CD14-positive monocyte (primary cell): ENCODE data around the gene ANKRD22. TPM values are rescaled to one million over a fixed set of nuclear protein-coding genes. Genes with fewer than 3 reads are reported as not detected.

Experiments used
- DNase-seq, 3 donors: peaks; one replicate each; pipeline ENCODE4 v3.0.0-alpha.2; 2011 to 2022
- H2AFZ ChIP-seq: 2 replicates; pipeline ENCODE4 v1.6.0; 2012; ENCODE audit warnings: mild to moderate bottlenecking, low read depth, low read length, inconsistent platforms; ENCODE audit not compliant: insufficient read depth, poor library complexity, severe bottlenecking
- H3K27ac ChIP-seq, 2 donors: 1 replicate in 1 of 2; 2 replicates in 1 of 2; pipeline ENCODE4 v1.5.1; 2012 to 2013; ENCODE audit warnings: low read length in 2 of 2, control low read depth in 1 of 2, inconsistent platforms in 1 of 2, low read depth in 1 of 2, mild to moderate bottlenecking in 1 of 2
- H3K27me3 ChIP-seq, 2 donors: one replicate each; pipeline versions ENCODE4 v1.6.0 to v1.6.1; 2011 to 2013; ENCODE audit warnings: low read length in 2 of 2; ENCODE audit not compliant: control insufficient read depth in 2 of 2, insufficient read depth in 2 of 2
- H3K36me3 ChIP-seq, 2 donors: replicated peaks in 1 of 2; 1 replicate in 1 of 2; 2 replicates in 1 of 2; pipeline versions ENCODE4 v1.5.1 to v1.6.1; 2012 to 2013; ENCODE audit warnings: low read length in 2 of 2, control low read depth in 1 of 2, inconsistent platforms in 1 of 2, mild to moderate bottlenecking in 1 of 2; ENCODE audit not compliant: insufficient read depth in 2 of 2, control insufficient read depth in 1 of 2
- H3K4me1 ChIP-seq, 2 donors: 1 replicate in 1 of 2; 2 replicates in 1 of 2; pipeline versions ENCODE4 v1.5.1 to v1.6.1; 2012 to 2013; ENCODE audit warnings: low read length in 2 of 2, control low read depth in 1 of 2, inconsistent platforms in 1 of 2, mild to moderate bottlenecking in 1 of 2, moderate library complexity in 1 of 2; ENCODE audit not compliant: insufficient read depth in 2 of 2, control insufficient read depth in 1 of 2
- H3K4me2 ChIP-seq: replicated peaks from 2 replicates; pipeline ENCODE3; 2012; ENCODE audit warnings: low read length, moderate library complexity, mild to moderate bottlenecking; ENCODE audit not compliant: poor library complexity, severe bottlenecking; ENCODE audit errors: extremely low read depth
- H3K4me3 ChIP-seq, 3 experiments: fragments of 200-600 bp in 1 of 3; sonication (generic) in 1 of 3; replicated peaks in 1 of 3; 1 replicate in 2 of 3; 2 replicates in 1 of 3; pipeline ENCODE4 v1.5.1; 2011 to 2013; ENCODE audit warnings: low read length in 3 of 3, mild to moderate bottlenecking in 3 of 3, control low read depth in 2 of 3, low read depth in 2 of 3, inconsistent platforms in 1 of 3, moderate library complexity in 1 of 3
- H3K79me2 ChIP-seq: 2 replicates; pipeline ENCODE4 v1.6.0; 2012; ENCODE audit warnings: mild to moderate bottlenecking, control low read depth, inconsistent platforms, low read length, moderate library complexity; ENCODE audit not compliant: insufficient read depth
- H3K9ac ChIP-seq: 2 replicates; pipeline ENCODE4 v1.6.0; 2017; ENCODE audit warnings: low read length, mild to moderate bottlenecking; ENCODE audit not compliant: insufficient read depth, poor library complexity, severe bottlenecking
- H3K9me3 ChIP-seq, 2 donors: replicated peaks in 1 of 2; 1 replicate in 1 of 2; 2 replicates in 1 of 2; pipeline versions ENCODE4 v1.5.1 to v1.6.1; 2012 to 2013; ENCODE audit warnings: low read length in 2 of 2, control low read depth in 1 of 2; ENCODE audit not compliant: control insufficient read depth in 1 of 2, insufficient read depth in 1 of 2
- H4K20me1 ChIP-seq: 2 replicates; pipeline ENCODE4 v1.6.0; 2012; ENCODE audit warnings: mild to moderate bottlenecking, low read length, control low read depth, moderate library complexity; ENCODE audit not compliant: insufficient read depth
- H3K27ac Mint-ChIP-seq, 7 donors: one replicate each; pipeline ENCODE4 v1.8.0; 2020; ENCODE audit warnings: mild to moderate bottlenecking in 7 of 7, mixed read lengths in 7 of 7, moderate library complexity in 6 of 7, inconsistent platforms in 2 of 7
- H3K27me3 Mint-ChIP-seq, 3 donors: one replicate each; pipeline ENCODE4 v1.8.0; 2021 to 2022; ENCODE audit warnings: low read depth in 3 of 3, mild to moderate bottlenecking in 3 of 3, mixed read lengths in 3 of 3, moderate library complexity in 3 of 3, inconsistent platforms in 1 of 3
- H3K36me3 Mint-ChIP-seq, 2 donors: one replicate each; pipeline ENCODE4 v1.8.0; 2020; ENCODE audit warnings: mixed read lengths in 2 of 2, inconsistent platforms in 1 of 2, mild to moderate bottlenecking in 1 of 2
- H3K4me1 Mint-ChIP-seq: one replicate; pipeline ENCODE4 v1.8.0; 2020; ENCODE audit warnings: mild to moderate bottlenecking, mixed read lengths
- H3K4me3 Mint-ChIP-seq, 2 donors: one replicate each; pipeline ENCODE4 v1.8.0; 2020; ENCODE audit warnings: mild to moderate bottlenecking in 2 of 2, mixed read lengths in 2 of 2, moderate library complexity in 1 of 2
- H3K9me3 Mint-ChIP-seq, 7 donors: one replicate each; pipeline ENCODE4 v1.8.0; 2020 to 2022; ENCODE audit warnings: mixed read lengths in 7 of 7, mild to moderate bottlenecking in 6 of 7, moderate library complexity in 6 of 7, inconsistent platforms in 2 of 7
- CTCF ChIP-seq: fragments of 200-600 bp; IDR thresholded peaks from one replicate; pipeline ENCODE4 v1.8.0; 2022; ENCODE audit warnings: antibody characterized with exemption, mild to moderate bottlenecking
- WGBS: methylation state at CpG from one replicate; pipeline ENCODE4 v1.1.5; 2013; ENCODE audit warnings: missing lambda C conversion rate; ENCODE audit not compliant: insufficient coverage; 5-methylcytosine and 5-hydroxymethylcytosine counted together
- intact Hi-C, 2 donors: fragments of 100-400 bp; cut with micrococcal nuclease; formaldehyde crosslinking; loops; one replicate each; pipeline versions ENCODE4 v1.15.0 to v1.15.1; 2023
- polyA plus RNA-seq, 3 donors: library from polyadenylated mRNA; depleted of rRNA in 1 of 3; unstranded in 2 of 3; stranded (reverse) in 1 of 3; fragments of 300-500 nt in 2 of 3; fragments of >200 nt in 1 of 3; fragmentation: Illumina TruSeq in 2 of 3; gene quantifications; 1 replicate in 2 of 3; 2 replicates in 1 of 3; pipeline ENCODE4 v1.2.3, GENCODE V29; 2012 to 2021

The ANKRD22 gene
- polyA plus RNA-seq, 3 donors, result 2.7 to 3.5 (median 3.2) TPM

GRCh38 chr10:88881922-88882645 is 30.4 kb upstream of the ANKRD22 start:
- Mint-ChIP-seq H3K4me3 (no peak overlapping the region), H3K4me1 (peaks cover 26% of the 10 kb centered on the region), H3K27me3 (no peaks in the 10 kb centered on the region), H3K36me3 (peaks cover 0 to 3% of the 10 kb centered on the region in 2 donors), H3K9me3 (no peaks in the 10 kb centered on the region), H3K27ac (no peak overlapping the region)
- no peaks in the 10 kb centered on the region for H3K27me3 ChIP-seq
- no peaks in the 10 kb centered on the region for H3K9me3 ChIP-seq
- no peak overlapping the region for H2AFZ ChIP-seq
- no CpG with 5 or more reads among the region's 5 CpGs for WGBS
- no peak overlapping the region for H3K4me2 ChIP-seq
- H3K9ac ChIP-seq, result no peak overlapping the region
- H3K4me1 ChIP-seq, result peaks cover 18 to 21% of the 10 kb centered on the region in 2 donors
- intact Hi-C loops, result loop anchor here in 1 of 2 donors (5.0 kb wide), 1 partner anchor 45 kb away; no protein-coding TSS in a partner anchor
- no peak for TF ChIP-seq CTCF
- H4K20me1 ChIP-seq, result no peaks in the 10 kb centered on the region
- peaks cover 6% of the 10 kb centered on the region for H3K79me2 ChIP-seq
- no peak overlapping the region for H3K27ac ChIP-seq
- no peak for DNase-seq
- H3K4me3 ChIP-seq, result no peak overlapping the region
- H3K36me3 ChIP-seq, result no peaks in the 10 kb centered on the region

GRCh38 chr10:88881320-88881719 is 29.7 kb upstream of the ANKRD22 start:
- peak overlapping the region in 1 of 2 donors; percentile 92 for H3K27ac ChIP-seq
- H3K9ac ChIP-seq, result peak overlapping the region; percentile 79
- H3K27me3 ChIP-seq, result no peaks in the 10 kb centered on the region
- H3K9me3 ChIP-seq, result no peaks in the 10 kb centered on the region
- peak overlapping the region; percentile 91 for H3K4me2 ChIP-seq
- Mint-ChIP-seq H3K36me3 (peaks cover 0 to 3% of the 10 kb centered on the region in 2 donors), H3K27me3 (no peaks in the 10 kb centered on the region), H3K4me3 (peak overlapping the region; percentile 94 to 96), H3K9me3 (no peaks in the 10 kb centered on the region), H3K4me1 (peaks cover 26% of the 10 kb centered on the region), H3K27ac (peak overlapping the region in 3 of 7 donors; percentile 92 to 94 (median 94))
- no peaks in the 10 kb centered on the region for H3K36me3 ChIP-seq
- DNase-seq, result no peak
- peaks cover 18 to 21% of the 10 kb centered on the region in 2 donors for H3K4me1 ChIP-seq
- H2AFZ ChIP-seq, result peak overlapping the region; percentile 95
- H4K20me1 ChIP-seq, result no peaks in the 10 kb centered on the region
- peaks cover 6% of the 10 kb centered on the region for H3K79me2 ChIP-seq
- 0% methylated on average over 1 of the region's 6 CpGs for WGBS
- peak overlapping the region; percentile 52 to 88 (median 86) for H3K4me3 ChIP-seq
- TF ChIP-seq CTCF, result no peak
- intact Hi-C loops, result loop anchor here in 1 of 2 donors (5.0 kb wide), 1 partner anchor 44 kb away; no protein-coding TSS in a partner anchor
